Ecto neural progenitor cell (in vitro differentiated cells): ENCODE results near the gene CKS2.
"Not testable (repeated sequence)": the region's sequence is repeated elsewhere in the genome, so short reads cannot be mapped to it uniquely, and the experiment has no call there.

Experiments used
- DNase-seq: peaks from one replicate; pipeline ENCODE4 v3.0.0-alpha.2; 2018; ENCODE audit warnings: low spot score

CKS2 gene

DNA sequence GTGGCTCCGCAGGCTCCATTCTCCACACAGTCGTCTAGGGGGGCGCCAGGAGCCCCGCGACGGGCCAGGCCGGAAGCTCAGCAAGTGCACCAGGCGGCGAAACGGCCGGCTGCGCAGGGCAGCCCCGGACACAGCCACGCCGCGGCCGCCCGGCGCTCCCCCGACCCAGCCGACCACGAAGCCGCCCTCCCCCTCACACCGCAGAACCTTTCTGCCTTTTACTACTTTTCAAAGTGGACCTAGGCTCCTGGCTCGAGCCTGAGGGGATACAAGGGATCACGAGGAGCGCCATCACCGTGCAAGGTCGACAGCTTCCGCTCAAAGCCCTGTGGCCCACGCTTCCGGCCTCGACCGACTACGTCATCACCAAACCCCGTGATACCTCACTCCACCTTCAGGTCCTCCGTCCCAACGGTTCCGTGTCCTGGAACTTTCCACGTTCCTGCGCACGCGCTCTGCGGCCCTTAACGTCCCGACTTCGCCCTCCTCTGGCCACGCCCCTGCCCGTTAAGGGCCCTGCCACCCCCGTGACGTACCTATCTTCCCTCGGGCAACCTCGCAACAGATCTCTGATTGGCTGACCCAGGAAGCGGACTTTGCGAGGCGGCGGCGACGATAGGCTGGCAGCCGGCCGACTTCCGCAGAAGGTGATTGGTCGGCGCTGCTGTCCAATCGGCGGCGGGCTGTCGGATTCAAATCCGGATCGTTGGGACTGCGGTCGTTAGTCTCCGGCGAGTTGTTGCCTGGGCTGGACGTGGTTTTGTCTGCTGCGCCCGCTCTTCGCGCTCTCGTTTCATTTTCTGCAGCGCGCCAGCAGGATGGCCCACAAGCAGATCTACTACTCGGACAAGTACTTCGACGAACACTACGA, at the start of gene CKS2:
Gene CKS2, plus strand, starts transcription at position 721 of the 871 bp plus-strand sequence. Its CDS starts 98 bp downstream, at position 819.
- DNase-seq: peak; percentile 100

DNA sequence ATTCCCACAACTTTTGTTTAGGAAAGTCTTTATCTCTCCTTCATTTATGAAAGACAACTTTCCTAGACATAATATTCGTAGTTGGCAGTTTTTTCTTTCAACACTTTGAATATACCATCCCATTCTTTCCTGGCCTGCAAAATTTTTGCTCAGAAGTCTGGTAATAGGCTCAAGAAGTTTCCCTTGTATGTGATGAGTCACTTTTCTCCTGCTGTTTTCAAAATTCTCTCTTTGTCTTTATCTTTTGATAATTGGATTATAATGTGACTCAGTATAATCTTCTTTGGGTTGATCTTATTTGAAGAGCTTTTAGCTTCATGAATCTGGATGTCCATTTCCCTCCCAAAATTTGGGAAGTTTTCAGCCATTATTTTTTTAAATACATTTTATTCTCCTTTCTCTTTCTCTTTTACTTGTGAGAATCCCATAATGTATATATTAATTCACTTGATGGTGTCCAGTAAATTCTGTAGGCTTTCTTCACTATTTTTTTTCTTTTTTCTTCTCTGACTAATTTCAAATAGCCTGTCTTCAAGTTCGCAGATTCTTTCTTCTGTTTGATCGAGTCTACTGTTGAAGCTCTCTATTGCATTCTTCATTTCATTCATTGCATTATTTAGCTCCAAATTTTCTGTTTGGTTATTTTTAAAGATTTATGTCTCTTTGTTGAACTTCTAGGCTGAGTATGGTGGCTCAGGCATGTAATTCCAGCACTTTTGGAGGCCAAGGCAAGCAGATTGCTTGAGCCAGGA, 37.3 kb upstream of the CKS2 start:
- DNase-seq: no peak

DNA sequence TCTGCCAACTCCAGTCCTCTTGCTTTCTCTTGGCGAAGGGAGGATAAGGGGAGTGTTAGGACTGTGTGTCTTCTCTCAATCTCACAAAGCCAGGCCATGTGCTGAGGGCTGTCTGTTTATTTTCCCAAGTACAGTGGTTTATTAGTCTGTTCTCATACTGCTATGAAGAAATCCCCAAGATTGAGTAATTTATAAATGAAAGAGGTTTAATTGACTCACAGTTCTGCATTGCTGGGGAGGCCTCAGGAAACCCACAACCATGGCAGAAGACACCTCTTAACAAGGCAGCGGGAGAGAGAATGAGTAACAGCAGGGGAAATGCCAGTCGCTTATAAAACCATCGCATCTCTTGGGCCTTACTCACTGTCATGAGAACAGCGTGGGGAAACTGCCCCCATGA, 36.2 kb upstream of the CKS2 start:
- DNase-seq: no peak

DNA sequence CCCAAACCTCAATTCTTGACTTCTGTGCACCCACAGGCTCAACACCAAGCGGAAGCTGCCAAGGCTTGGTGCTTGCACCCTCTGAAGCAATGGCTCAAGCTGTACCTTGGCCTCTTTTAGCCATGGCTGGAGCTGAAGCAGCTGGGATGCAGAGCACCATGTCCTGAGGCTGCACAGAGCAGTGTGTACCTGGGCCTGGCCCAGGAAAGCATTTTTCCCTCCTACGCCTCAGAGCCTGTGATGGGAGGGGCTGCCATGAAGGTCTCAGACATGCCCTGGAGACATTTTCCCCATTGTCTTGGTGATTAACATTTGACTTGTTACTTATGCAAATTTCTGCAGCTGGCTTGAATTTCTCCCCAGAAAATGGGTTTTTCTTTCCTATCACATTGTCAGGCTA, 35.0 kb upstream of the CKS2 start:
- DNase-seq: not testable (repeated sequence)

DNA sequence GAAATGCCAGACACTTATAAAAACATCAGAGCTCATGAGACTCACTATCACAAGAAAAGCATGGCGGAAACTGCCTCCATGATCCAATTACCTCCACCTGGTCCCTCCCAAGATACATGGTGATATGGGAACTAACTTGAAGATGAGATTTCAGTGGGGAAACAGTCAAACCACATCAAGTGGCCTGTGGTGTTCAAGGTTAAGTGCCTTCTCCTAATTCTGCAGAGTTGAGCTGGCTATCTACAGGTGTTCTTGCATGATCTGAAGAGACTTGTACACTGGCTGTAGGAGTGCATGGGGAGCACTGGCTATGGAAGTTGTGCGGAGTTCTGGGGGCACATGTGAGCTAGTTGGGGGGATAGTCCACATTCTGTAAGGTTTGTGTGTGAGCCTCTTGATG, 34.0 kb upstream of the CKS2 start:
- DNase-seq: no peak

DNA sequence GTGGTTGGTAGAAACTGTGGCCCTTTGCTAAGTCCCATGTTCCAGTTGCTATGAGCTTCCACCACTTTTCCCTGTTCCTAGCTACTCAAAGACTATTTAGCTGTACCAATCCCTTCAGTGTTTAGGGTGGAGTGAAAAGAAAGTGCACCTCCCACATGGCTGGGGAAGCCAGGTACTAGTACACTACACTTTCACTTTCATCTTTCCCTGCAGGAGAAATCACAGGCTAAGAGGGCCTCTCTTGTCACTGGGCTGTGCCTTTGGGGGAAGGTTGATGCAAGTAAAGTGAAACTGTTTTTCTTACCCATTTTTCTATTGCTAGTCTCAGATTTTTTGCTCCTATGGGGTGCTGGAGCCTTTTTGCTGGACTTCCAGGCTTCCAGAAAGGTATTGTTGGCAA, 33.5 kb upstream of the CKS2 start:
- no peak for DNase-seq

DNA sequence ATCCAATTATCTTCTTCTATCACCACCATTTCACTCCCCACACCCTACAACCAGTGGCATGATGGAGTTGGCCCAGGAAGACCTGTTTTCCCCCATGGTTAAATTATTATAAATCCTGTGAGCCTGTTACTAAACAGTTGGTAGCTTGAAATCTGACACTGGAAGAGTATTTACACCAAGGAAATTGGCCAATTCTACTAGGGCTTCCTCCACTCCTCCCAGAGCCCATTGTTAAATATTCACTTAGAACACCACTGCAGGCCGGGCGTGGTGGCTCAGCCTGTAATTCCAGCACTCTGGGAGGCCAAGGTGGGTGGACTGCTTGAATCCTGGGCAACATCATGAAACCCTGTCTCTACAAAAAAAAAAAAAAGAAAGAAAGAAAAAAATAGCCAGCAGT, 32.4 kb upstream of the CKS2 start:
- DNase-seq: no peak

DNA sequence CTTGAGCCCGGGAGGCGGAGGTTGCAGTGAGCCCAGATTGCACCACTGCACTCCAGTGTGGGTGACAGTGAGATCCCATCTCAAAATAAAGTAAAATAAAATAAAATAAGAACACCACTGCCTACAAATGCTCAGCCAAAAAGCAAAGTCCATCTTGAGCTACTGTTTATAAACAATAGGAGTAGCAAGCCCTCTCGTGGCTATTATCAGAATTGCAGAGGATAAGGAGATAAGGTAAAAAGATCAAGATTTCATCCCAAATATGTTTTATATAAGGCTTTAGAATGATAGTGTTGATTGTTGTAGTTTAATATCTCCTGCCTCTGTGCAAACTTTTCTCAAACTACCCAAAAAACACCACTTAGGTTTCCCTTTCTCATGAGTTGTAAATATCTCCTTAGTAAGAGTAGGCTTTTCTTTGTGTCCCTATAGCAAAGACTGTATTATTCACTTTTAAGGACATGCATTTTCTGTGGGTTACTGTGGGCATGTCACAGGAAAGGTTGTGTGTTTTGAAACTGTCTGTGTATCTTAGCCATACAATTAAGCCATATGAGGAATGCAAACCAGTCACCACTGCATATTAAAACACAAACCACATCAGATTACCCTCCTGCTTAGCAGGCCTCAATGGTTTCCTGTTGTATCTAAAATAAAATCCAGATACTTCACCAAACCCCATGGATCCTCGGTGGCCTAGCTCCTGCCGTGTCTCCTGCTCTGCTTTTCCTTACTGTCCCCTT, 31.8 kb upstream of the CKS2 start:
- no peak for DNase-seq

DNA sequence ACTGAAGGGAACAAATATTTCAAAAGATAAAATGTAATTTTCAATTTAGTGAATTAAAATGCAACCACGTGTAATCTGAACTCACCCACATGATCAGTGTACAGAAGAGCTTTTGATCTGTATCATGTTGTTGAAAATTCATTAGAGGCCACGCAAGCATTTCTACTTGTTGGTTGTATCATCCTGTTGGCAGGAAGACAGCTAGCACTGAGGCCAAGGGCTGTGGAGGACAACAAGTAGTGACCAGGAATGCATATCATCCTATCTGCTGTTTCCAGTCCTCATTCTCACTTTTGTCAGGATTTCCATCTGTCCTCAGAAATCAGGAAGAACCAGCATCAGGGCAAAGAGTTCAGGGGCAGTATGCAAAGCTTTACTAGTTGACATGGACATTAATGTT, 29.9 kb upstream of the CKS2 start:
- no peak for DNase-seq

DNA sequence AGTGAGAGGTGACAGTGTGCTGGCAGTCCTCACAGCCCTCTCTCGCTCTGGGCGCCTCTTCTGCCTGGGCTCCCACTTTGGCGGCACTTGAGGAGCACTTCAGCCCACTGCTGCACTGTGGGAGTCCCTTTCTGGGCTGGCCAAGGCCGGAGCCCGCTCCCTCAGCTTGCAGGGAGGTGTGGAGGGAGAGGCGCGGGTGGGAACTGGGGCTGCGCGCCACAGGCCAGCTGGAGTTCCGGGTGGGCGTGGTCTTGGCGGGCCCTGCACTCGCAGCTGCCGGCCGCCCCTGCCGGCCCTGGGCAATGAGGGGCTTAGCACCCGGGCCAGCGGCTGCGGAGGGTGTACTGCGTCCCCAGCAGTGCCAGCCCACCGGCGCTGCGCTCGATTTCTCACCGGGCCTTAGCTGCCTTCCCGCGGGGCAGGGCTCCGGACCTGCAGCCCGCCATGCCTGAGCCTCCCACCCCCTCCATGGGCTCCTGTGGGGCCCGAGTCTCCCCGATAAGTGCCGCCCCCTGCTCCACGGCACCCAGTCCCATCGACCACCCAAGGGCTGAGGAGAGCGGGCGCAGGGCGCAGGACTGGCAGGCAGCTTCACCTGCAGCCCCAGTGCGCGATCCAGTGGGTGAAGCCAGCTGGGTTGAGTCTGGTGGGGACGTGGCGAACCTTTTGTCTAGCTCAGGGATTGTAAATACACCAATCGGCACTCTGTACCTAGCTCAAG, 28.6 kb upstream of the CKS2 start:
- not testable (repeated sequence) for DNase-seq

DNA sequence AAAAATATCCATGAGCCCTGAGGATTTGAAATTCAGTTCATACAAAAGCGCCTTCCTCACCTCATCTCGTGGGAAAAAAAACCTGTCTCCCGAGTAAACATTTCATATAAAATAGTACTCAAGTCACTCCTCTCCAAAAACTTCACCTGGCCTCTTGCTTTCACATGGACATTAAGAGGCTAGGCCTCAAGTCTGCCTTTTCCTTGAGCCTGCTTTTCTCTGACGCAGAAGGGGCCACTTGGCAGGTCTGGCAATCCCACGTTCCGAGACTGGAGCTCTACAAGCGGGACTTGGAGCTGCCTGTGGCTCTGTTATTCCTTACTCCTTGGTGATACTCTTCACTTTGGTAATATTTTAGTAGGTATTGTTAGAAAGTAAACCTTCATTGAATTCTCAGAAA, 26.9 kb upstream of the CKS2 start:
- DNase-seq: no peak

DNA sequence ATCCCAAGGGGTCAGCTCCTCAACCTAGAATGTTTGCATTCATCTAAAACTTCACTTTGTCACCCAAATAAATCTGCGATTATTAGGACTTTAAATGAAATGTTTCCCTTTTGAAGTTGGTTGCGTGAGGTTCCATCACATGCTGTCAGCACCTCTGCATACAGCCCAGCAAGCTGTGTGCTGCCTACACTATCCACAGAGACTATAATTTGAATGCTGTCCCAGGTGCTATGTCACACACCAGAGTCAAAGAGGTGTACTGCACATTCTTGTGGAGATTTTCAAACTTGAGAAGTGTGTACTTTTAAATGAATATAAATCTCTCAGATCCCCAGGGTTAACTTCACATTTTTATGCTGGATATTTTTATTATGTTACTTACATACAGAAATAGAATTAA, 19.3 kb upstream of the CKS2 start:
- no peak for DNase-seq

DNA sequence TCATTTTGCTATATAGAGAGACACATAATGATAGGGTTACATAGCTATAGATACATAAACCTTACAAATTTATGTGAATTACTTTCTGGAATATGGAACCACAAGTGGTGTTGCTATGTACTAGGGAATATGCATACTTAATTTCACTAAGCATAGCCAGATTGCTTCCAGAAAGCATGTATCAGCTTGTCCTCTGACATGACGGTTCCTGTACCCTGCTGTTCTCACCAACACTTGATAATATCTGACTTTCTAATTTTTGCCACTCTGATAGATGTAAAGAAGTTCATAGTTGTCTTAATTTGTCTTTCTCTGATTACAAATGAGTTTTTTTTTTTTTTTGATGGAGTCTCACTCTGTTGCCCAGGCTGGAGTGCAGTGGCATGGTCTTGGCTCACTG, 18.0 kb upstream of the CKS2 start:
- DNase-seq: no peak

DNA sequence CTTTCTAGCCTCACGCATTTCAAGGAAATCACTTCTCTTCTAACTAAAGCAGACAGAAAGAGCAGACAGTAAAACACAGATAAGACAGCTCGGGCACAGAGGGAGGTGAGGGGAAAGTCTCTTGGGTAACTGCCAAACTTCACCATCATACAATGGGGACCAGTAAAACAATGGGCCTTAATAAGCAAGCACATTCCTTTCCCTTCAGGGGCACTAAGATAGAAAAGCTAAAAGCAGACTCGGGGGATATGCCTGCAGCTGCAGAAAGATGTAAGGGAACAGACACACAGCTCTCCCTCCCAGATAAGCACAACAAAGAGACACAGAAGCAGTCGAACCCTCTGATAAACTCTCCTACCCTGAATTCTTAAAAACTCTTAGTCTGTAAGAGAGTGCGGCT, 15.6 kb upstream of the CKS2 start:
- no peak for DNase-seq

DNA sequence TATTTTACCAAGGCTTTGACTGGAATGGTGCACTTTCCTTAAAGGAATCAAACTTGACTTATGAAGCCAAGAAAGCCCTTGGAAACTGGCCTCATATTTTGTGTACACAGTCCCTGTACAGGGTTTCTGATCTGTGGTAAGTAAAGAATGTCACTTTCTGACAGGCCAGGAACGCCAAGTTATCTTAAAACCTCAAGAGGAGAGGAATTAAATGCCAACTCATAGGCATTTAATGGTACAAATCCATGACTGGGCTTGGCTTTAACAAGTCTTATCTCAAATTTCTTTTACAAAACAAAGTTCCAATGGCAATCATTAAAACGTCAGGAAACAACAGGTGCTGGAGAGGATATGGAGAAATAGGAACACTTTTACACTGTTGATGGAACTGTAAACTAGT, 9.0 kb upstream of the CKS2 start:
- DNase-seq: not testable (repeated sequence)

DNA sequence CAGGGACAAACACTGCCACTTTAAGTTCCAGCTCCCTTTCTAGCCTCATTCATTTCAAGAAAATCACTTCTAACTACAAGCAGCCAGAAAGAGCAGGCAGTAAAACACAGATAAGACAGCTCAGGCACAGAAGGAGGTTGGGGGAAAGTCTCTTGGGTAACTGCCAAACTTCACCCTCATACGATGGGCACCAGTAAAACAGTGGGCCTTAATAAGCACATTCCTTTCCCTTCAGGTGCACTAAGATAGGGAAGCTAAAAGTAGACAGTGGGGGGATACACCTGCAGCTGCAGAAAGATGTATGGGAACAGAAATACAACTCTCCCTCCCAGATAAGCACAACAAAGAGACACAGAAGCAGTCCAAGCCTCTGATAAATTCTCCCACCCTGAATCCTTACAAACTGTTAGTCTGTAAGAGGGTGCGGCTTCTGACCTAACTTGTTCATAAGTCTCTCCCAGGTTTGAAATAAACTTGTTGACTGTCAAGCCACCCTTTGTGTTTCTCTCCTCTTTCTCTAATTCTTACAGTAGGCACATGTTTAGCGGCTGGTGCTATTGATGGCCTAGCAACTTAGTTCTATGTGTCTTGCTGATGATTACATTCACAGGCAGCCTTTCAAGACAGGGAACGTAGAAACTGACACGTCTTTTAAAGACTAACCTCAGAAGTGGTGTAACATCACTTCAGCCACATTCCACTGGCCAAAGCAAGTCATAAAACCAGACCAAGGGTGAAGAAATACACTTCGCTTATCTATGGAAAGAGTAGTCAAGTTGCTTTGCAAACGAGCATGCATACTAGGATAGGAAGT, 6.8 kb upstream of the CKS2 start:
- DNase-seq: no peak

DNA sequence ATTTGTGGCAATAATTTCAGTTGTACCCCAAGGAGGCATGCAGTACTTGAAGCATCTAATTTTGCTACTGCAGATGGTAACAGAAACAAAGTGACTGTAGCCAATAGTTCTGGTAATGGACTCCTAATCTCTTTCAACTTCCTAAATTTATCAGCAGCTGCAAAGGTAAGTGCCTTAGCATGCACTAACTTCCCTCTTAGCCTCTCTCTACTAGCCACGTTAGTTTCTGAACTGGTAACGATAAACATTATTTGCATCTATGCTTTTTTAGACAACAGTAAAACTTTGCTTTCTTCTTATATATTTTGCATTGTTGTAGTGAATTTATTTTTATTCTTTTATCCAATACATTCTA, 6.2 kb upstream of the CKS2 start:
- no peak for DNase-seq

DNA sequence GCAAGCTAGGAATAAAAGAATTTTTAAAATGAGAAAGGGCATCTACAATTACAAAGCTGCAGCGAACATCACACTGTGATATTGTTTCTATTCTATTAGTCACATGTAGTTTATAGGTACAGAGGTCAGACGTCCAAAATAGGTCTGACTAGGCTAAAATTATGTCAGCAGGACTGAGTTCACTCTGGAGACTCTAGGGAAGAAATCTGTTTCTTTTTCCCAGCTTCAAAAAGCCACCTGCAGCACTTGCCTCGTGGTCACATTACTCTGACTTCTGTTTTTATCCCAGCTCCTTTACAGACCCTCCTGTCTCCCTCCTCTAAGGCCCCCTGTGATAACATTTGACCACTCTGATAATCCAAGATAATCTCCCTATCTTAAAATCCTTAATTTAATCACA, 5.1 kb upstream of the CKS2 start:
- no peak for DNase-seq

DNA sequence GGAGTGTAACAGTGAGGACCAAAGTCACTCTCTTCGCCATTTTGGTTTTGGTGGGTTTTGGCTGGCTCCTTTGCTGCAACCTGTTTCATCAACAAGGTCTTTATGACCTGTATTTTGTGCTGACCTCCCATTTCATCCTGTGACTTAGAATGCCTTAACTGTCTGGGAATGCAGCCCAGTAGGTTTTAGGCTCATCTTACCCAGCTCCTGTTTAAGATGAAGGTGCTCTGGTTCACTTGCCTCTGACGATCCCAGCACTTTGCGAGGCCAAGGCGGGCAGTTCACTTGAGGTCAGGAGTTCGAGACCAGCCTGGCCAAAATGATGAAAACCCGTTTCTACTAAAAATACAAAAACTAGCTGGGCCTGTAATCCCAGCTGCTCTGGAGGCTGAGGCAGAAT, 1.8 kb upstream of the CKS2 start:
- no peak for DNase-seq

DNA sequence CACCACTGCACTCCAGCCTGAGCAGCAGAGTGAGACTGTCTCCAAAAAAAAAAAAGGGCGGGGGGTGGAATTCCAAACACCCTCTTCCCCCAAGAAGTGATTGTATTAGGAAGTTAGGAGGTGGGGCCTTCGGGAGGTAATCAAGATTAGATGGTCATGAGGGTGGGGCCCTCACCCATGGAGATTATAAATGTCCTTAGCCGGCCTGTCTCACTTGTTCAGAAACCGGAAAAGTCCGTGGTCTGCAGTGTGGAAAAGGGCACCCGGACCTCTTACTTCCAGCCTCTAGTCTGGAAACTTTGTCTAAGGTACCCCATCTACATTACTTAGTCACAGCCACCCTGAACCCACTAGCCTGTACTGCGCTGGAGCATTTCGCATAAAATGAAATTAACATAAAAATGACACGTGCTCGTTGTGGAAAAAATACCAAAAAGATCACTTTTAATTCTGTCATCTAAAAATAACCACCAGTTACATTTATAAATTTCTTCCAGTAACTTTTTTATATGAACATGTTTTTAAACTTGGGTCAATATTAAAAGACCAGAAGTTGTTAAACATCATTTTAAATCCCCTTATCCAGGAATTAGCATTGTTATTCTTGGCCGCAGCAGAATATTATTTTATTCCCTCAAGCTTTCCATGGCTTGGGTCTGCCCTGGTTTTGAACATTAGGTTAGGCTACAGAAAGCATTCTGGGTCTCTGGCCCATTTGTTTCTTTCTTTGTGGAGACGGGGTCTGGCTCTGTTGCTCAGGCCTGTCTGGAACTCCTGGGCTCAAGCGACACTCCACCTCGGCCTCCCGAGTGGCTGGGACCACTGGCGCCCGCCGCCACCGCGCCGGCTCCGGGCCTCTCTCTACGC, 1.2 kb upstream of the CKS2 start:
- DNase-seq: no peak
